OCI-M2 (cell line): Measurements from ENCODE around the gene IGF2R.

Experiments used
- DNase-seq: peaks from one replicate; lab custom pipeline; 2025; ENCODE audit not compliant: unreplicated experiment; lab: John Stamatoyannopoulos, UW

The IGF2R gene

GRCh38 chr6:159976686-159977254 lies 7.9 kb downstream of the IGF2R start:
- no peak for DNase-seq

GRCh38 chr6:159977255-159977903 lies 8.5 kb downstream of the IGF2R start:
- no peak for DNase-seq

GRCh38 chr6:159977904-159978268 lies 9.0 kb downstream of the IGF2R start:
- no peak for DNase-seq

- DNase-seq: no peak
Observed at GRCh38 chr6:159978291-159979135, 9.6 kb downstream of the IGF2R start.

GRCh38 chr6:159979136-159979874 lies 10.4 kb downstream of the IGF2R start:
- DNase-seq: no peak

- DNase-seq: no peak
Observed at GRCh38 chr6:159980474-159980873, 11.6 kb downstream of the IGF2R start.

- no peak for DNase-seq
Observed at GRCh38 chr6:159981071-159981402, 12.2 kb downstream of the IGF2R start.

GRCh38 chr6:159981403-159982245 lies 12.7 kb downstream of the IGF2R start:
- DNase-seq: no peak

GRCh38 chr6:159982731-159983506 lies 14.0 kb downstream of the IGF2R start:
- DNase-seq: no peak

- no peak for DNase-seq
Observed at GRCh38 chr6:159983641-159984080, 14.8 kb downstream of the IGF2R start.

- DNase-seq: no peak
Observed at GRCh38 chr6:159984268-159984786, 15.4 kb downstream of the IGF2R start.

GRCh38 chr6:159985296-159985945 lies 16.5 kb downstream of the IGF2R start:
- no peak for DNase-seq

- DNase-seq: no peak
Observed at GRCh38 chr6:159988983-159989454, 20.1 kb downstream of the IGF2R start.

GRCh38 chr6:159989492-159990480 lies 20.9 kb downstream of the IGF2R start:
- DNase-seq: no peak

- no peak for DNase-seq
Observed at GRCh38 chr6:159992366-159992765, 23.5 kb downstream of the IGF2R start.

GRCh38 chr6:159995405-159995804 lies 26.5 kb downstream of the IGF2R start:
- no peak for DNase-seq

GRCh38 chr6:159996087-159996622 lies 27.3 kb downstream of the IGF2R start:
- no peak for DNase-seq
